ENCODE results near the gene BANK1.

- TF ChIP-seq ZNF274 (IDR thresholded peaks at IDR 0.05; ENCODE audit: low read length) (no peak), ZNF274 (tag by site-specific recombination; IDR thresholded peaks at IDR 0.05; ENCODE audit: borderline replicate concordance) (no peak), CTCF (tag by site-specific recombination; IDR thresholded peaks at IDR 0.05) (no peak), ZNF518A (tag by site-specific recombination; conservative IDR thresholded peaks at IDR 0.05; ENCODE audit: low read depth) (no peak), YY1 (tag by site-specific recombination; IDR thresholded peaks at IDR 0.05) (no peak), ZNF629 (tag by site-specific recombination; IDR thresholded peaks at IDR 0.05) (no peak), ZNF510 (tag by site-specific recombination; IDR thresholded peaks at IDR 0.05; ENCODE audit: insufficient replicate concordance) (no peak), ZNF169 (tag by site-specific recombination; IDR thresholded peaks at IDR 0.05) (no peak), FEZF1 (tag by site-specific recombination; IDR thresholded peaks at IDR 0.05) (no peak), SP2 (tag by site-specific recombination; IDR thresholded peaks at IDR 0.05) (no peak), ELK4 (IDR thresholded peaks at IDR 0.05; ENCODE audit: borderline replicate concordance, low read depth, low read length) (no peak), ZNF175 (tag by site-specific recombination; IDR thresholded peaks at IDR 0.05) (no peak), ZNF239 (tag by site-specific recombination; IDR thresholded peaks at IDR 0.05) (no peak)
Observed at GRCh38 chr4:102080184-102080583, 289.7 kb downstream of the BANK1 start.

Data from HEK293 (cell line).